Esophagus muscularis mucosa (tissue), 4 donors: Measurements from ENCODE around the gene KLF7. TPM values are rescaled to one million over a fixed set of nuclear protein-coding genes. Genes with fewer than 3 reads are reported as not detected.

Experiments used
- DNase-seq: peaks from one replicate; pipeline ENCODE4 v3.0.0-alpha.2; 2017; ENCODE audit errors: extremely low spot score
- H3K27ac ChIP-seq, 4 donors: fragments of 200-600 bp; sonication (generic); replicated peaks in 1 of 4; 1 replicate in 3 of 4; 2 replicates in 1 of 4; pipeline ENCODE4 v1.5.1; 2016 to 2019; ENCODE audit warnings: mild to moderate bottlenecking in 1 of 4
- H3K27me3 ChIP-seq, 4 donors: fragments of 200-600 bp; sonication (generic); one replicate each; pipeline versions ENCODE4 v1.5.1 to v1.6.0; 2016 to 2019
- H3K36me3 ChIP-seq, 4 donors: fragments of 200-600 bp; sonication (generic); one replicate each; pipeline ENCODE4 v1.5.1; 2016 to 2019
- H3K4me1 ChIP-seq, 4 donors: fragments of 200-600 bp; sonication (generic); one replicate each; pipeline ENCODE4 v1.5.1; 2016 to 2019
- H3K4me3 ChIP-seq, 4 donors: fragments of 200-600 bp; sonication (generic); 1 replicate in 2 of 4; 2 replicates in 2 of 4; pipeline ENCODE4 v1.5.1; 2016 to 2019; ENCODE audit warnings: mild to moderate bottlenecking in 4 of 4, moderate library complexity in 1 of 4
- H3K9me3 ChIP-seq, 4 donors: fragments of 200-600 bp; sonication (generic); 1 replicate in 3 of 4; 2 replicates in 1 of 4; pipeline ENCODE4 v1.5.1; 2016 to 2019
- CTCF ChIP-seq, 3 experiments: fragments of 200-600 bp in 2 of 3; fragments of 450-650 bp in 1 of 3; sonication (generic) in 2 of 3; IDR thresholded peaks; one replicate each; pipeline ENCODE4 v1.5.1; 2017 to 2019; ENCODE audit warnings: antibody characterized with exemption in 3 of 3, mild to moderate bottlenecking in 2 of 3, moderate library complexity in 1 of 3
- EP300 ChIP-seq: sonication (generic); formaldehyde crosslinking; IDR thresholded peaks from one replicate; pipeline ENCODE4 v1.6.1; 2017; ENCODE audit warnings: antibody characterized with exemption
- POLR2A ChIP-seq: fragments of 450-650 bp; IDR thresholded peaks from one replicate; pipeline ENCODE4 v1.6.1; 2017; ENCODE audit warnings: antibody characterized with exemption, moderate library complexity, mild to moderate bottlenecking, low read depth
- POLR2AphosphoS5 ChIP-seq, 2 donors: sonication (generic); formaldehyde crosslinking; IDR thresholded peaks; one replicate each; pipeline ENCODE4 v1.6.1; 2017; ENCODE audit warnings: antibody characterized with exemption in 2 of 2
- WGBS: methylation state at CpG from one replicate; pipeline ENCODE4 v1.1.5; 2018; 5-methylcytosine and 5-hydroxymethylcytosine counted together
- intact Hi-C: fragments of 100-400 bp; cut with DNase I; formaldehyde crosslinking; loops from one replicate; pipeline ENCODE4 v1.15.1; 2023
- total RNA-seq, 4 donors: library from RNA; depleted of rRNA; stranded (reverse); fragments of >200 nt; gene quantifications; one replicate each; pipeline versions ENCODE4 v1.1.0 to v1.2.1, GENCODE V29; 2016

Gene KLF7
- total RNA-seq, 4 donors from 2014 or later: 25.3 to 47.4 (median 36.9) TPM

- Histone ChIP-seq H3K27me3 (no peaks in the 10 kb centered on the region), H3K9me3 (no peaks in the 10 kb centered on the region), H3K27ac (peak overlapping the region; percentile 8 to 55 (median 34)), H3K4me3 (no peak overlapping the region), H3K4me1 (peaks cover 39 to 49% (median 41%) of the 10 kb centered on the region in 4 donors), H3K36me3 (peaks cover 40 to 84% (median 62%) of the 10 kb centered on the region in 4 donors)
- WGBS: 64% methylated on average over 2 of the region's 2 CpGs
- TF ChIP-seq POLR2A (no peak), POLR2AphosphoS5 (IDR thresholded peaks at IDR 0.05) (no peak), CTCF (IDR thresholded peaks at IDR 0.05) (no peak), EP300 (no peak)
- DNase-seq: no peak
- intact Hi-C loops: no loop called here
These were observed 82.2 kb downstream of the KLF7 start for GRCh38 chr2:207083361-207084110.

GRCh38 chr2:207082619-207083018, 83.1 kb downstream of the KLF7 start:
- Histone ChIP-seq H3K36me3 (peaks cover 40 to 87% (median 63%) of the 10 kb centered on the region in 4 donors), H3K27ac (peak overlapping the region in 3 of 4 donors; percentile 8 to 55 (median 49))
- intact Hi-C loops: no loop called here

GRCh38 chr2:207078186-207078798, 87.5 kb downstream of the KLF7 start:
- Histone ChIP-seq H3K27me3 (no peaks in the 10 kb centered on the region), H3K36me3 (peaks cover 34 to 58% (median 51%) of the 10 kb centered on the region in 4 donors), H3K4me3 (no peak overlapping the region), H3K4me1 (peaks cover 16 to 18% (median 16%) of the 10 kb centered on the region in 4 donors), H3K9me3 (no peaks in the 10 kb centered on the region), H3K27ac (no peak overlapping the region)
- intact Hi-C loops: loop anchor here (10.0 kb wide), 1 partner anchor 87 kb away; the partner anchor contains the start of gene KLF7
- TF ChIP-seq POLR2AphosphoS5 (IDR thresholded peaks at IDR 0.05) (no peak), POLR2A (no peak), EP300 (no peak), CTCF (IDR thresholded peaks at IDR 0.05) (no peak)
- no peak for DNase-seq
- 90% methylated on average over 6 of the region's 6 CpGs for WGBS

More at GRCh38 chr2:207082619-207083018, 83.1 kb downstream of the KLF7 start:
- 89% methylated on average over 3 of the region's 4 CpGs for WGBS
- peaks cover 32 to 42% (median 34%) of the 10 kb centered on the region in 4 donors for H3K4me1 ChIP-seq
- TF ChIP-seq POLR2A: no peak
- no peak for TF ChIP-seq CTCF (IDR thresholded peaks at IDR 0.05)
- TF ChIP-seq POLR2AphosphoS5 (IDR thresholded peaks at IDR 0.05): no peak
- TF ChIP-seq EP300: no peak
- no peak for DNase-seq
- no peaks in the 10 kb centered on the region for H3K27me3 ChIP-seq
- H3K9me3 ChIP-seq: no peaks in the 10 kb centered on the region
- no peak overlapping the region for H3K4me3 ChIP-seq

GRCh38 chr2:207077266-207077665, 88.5 kb downstream of the KLF7 start:
- DNase-seq: no peak
- TF ChIP-seq EP300 (no peak), POLR2A (no peak), POLR2AphosphoS5 (IDR thresholded peaks at IDR 0.05) (no peak), CTCF (IDR thresholded peaks at IDR 0.05) (no peak)
- peaks cover 5 to 23% (median 19%) of the 10 kb centered on the region in 4 donors for H3K4me1 ChIP-seq
- intact Hi-C loops: loop anchor here (10.0 kb wide), 1 partner anchor 88 kb away; the partner anchor contains the start of gene KLF7
- H3K36me3 ChIP-seq: peaks cover 33 to 51% (median 47%) of the 10 kb centered on the region in 4 donors
- H3K27me3 ChIP-seq: no peaks in the 10 kb centered on the region
- no peaks in the 10 kb centered on the region for H3K9me3 ChIP-seq
- H3K27ac ChIP-seq: no peak overlapping the region
- H3K4me3 ChIP-seq: no peak overlapping the region
- WGBS: 100% methylated on average over 2 of the region's 2 CpGs
